ENCODE results near the gene MRPL23.

GRCh38 chr11:1929621-1930461 is 17.3 kb upstream of the MRPL23 start:
- no peak for TF ChIP-seq CTCF (IDR thresholded peaks at IDR 0.05)
- TF ChIP-seq POLR2AphosphoS5 (IDR thresholded peaks at IDR 0.05; ENCODE audit: low read depth, low read length) = no peak
- no peak for TF ChIP-seq TCF7L2 (IDR thresholded peaks at IDR 0.05; ENCODE audit: low read depth, low read length)
- no peak for TF ChIP-seq REST (IDR thresholded peaks at IDR 0.05; ENCODE audit: insufficient read depth in 1 of 2, low read depth in 2 of 2, low read length in 1 of 2)
- no peak for TF ChIP-seq SIN3A (IDR thresholded peaks at IDR 0.05; ENCODE audit: borderline replicate concordance, insufficient read depth, low read depth, low read length)

All from Panc1 (cell line).